ENCODE results near the gene INSYN2B. TPM values are rescaled to one million over a fixed set of nuclear protein-coding genes. Genes with fewer than 3 reads are reported as not detected.
A peak's percentile ranks its signal among the peaks of the same experiment; 100 is the strongest.

The INSYN2B gene
- total and polyA plus RNA-seq, 2 of the 4 experiments (the other 2 are of a cell fraction): 9.1 to 33.5 TPM

- H3K56ac ChIP-seq (ENCODE audit: extremely low read depth, insufficient read depth, low read length): no peak overlapping the region
- no peaks in the 10 kb centered on the region for H3K27me3 ChIP-seq (ENCODE audit: control insufficient read depth, insufficient read depth, low read length)
- no peaks in the 10 kb centered on the region for H3K9me3 ChIP-seq (ENCODE audit: control insufficient read depth, insufficient read depth, low read length)
- WGBS, 2 experiments (ENCODE audit: extremely low coverage in 2 of 2, insufficient read length in 1 of 2): 67% methylated on average over 1 of the region's 3 CpGs; no CpG with 5 or more reads in 1 of the 2 experiments
- H3K14ac ChIP-seq (replicated peaks; ENCODE audit: low read depth, low read length): peak overlapping the region; percentile 61
- H4K8ac ChIP-seq (ENCODE audit: low read depth in 2 of 2, low read length in 2 of 2): peak overlapping the region in 1 of 2 experiments; percentile 2; a peak in 1 of 4 replicates
- H3K9ac ChIP-seq (ENCODE audit: low read depth, low read length): no peak overlapping the region
- peaks cover 19% of the 10 kb centered on the region for H3K9me1 ChIP-seq (ENCODE audit: insufficient read depth, low read length)
- no peak overlapping the region for H3K4me2 ChIP-seq (ENCODE audit: low read depth, low read length)
- peaks cover 24% of the 10 kb centered on the region for H3K4me1 ChIP-seq (ENCODE audit: control insufficient read depth, insufficient read depth, low read length)
- ChIA-PET CTCF (interaction anchor here (2.6 kb wide), 1 partner anchor 7 kb away, joined by 24 read pairs; the partner anchor contains the start of gene INSYN2B), POLR2A (ENCODE audit: unreplicated experiment) (no interaction called here)
- peak overlapping the region; percentile 52; the same call in 1 of the 2 replicates for H3K4ac ChIP-seq (ENCODE audit: low read depth, low read length)
- in situ Hi-C loops (cut with MboI; ENCODE audit: low sequenced_read_pairs): no loop called here
- no peak for TF ChIP-seq FOS (IDR thresholded peaks at IDR 0.05; ENCODE audit: low read depth, low read length)
- no peak for TF ChIP-seq MAFK (IDR thresholded peaks at IDR 0.05; ENCODE audit: low read depth, low read length)
- TF ChIP-seq RAD21 (IDR thresholded peaks at IDR 0.05; ENCODE audit: low read length): no peak
- no peak for TF ChIP-seq POLR2A (IDR thresholded peaks at IDR 0.05; ENCODE audit: low read depth, low read length)
- TF ChIP-seq BHLHE40 (IDR thresholded peaks at IDR 0.05; ENCODE audit: low read depth, low read length): no peak
- TF ChIP-seq CEBPB (IDR thresholded peaks at IDR 0.05; ENCODE audit: low read depth, low read length): no peak
- TF ChIP-seq NFE2L2 (IDR thresholded peaks at IDR 0.05; ENCODE audit: low read depth, low read length): no peak
- TF ChIP-seq ELK1 (IDR thresholded peaks at IDR 0.05; ENCODE audit: borderline replicate concordance, low read depth, low read length): no peak
- TF ChIP-seq RFX5 (IDR thresholded peaks at IDR 0.05; ENCODE audit: low read depth, low read length): no peak
- TF ChIP-seq MXI1 (IDR thresholded peaks at IDR 0.05; ENCODE audit: borderline replicate concordance, low read depth, low read length): no peak
- TF ChIP-seq MAZ (IDR thresholded peaks at IDR 0.05; ENCODE audit: borderline replicate concordance, low read depth, low read length): no peak
- no peak for TF ChIP-seq RCOR1 (IDR thresholded peaks at IDR 0.05; ENCODE audit: insufficient replicate concordance, low read length)
- no peak for TF ChIP-seq CHD1 (IDR thresholded peaks at IDR 0.05; ENCODE audit: low read depth, low read length)
- TF ChIP-seq CTCF (conservative IDR thresholded peaks at IDR 0.05; ENCODE audit: low read depth, low read length): no peak
- TF ChIP-seq USF2 (IDR thresholded peaks at IDR 0.05; ENCODE audit: low read depth, low read length): no peak
- peak overlapping the region; percentile 30 for H2BK120ac ChIP-seq (ENCODE audit: low read depth, low read length)
- no peak overlapping the region; the same call in 2 of the 3 replicates for H2BK15ac ChIP-seq (ENCODE audit: low read depth, low read length)
- BruUV-seq (replicated peaks): no TSS peak
- intact Hi-C loops (cut with micrococcal nuclease): no loop called here
- H3K18ac ChIP-seq (ENCODE audit: low read depth, low read length): peak overlapping the region; percentile 15; the same call in 1 of the 2 replicates
- dilution Hi-C loops (cut with HindIII; ENCODE audit: low sequenced_read_pairs, unreplicated experiment): no loop called here
- no peak overlapping the region for H3K27ac ChIP-seq (ENCODE audit: insufficient read depth, low read length)
- peak overlapping the region; percentile 37; the same call in 1 of the 2 replicates for H2BK20ac ChIP-seq (ENCODE audit: low read depth, low read length)
- H3K36me3 ChIP-seq (ENCODE audit: control insufficient read depth, insufficient read depth, low read length): no peaks in the 10 kb centered on the region
- no peaks in the 10 kb centered on the region for H4K20me1 ChIP-seq (ENCODE audit: insufficient read depth, low read length)
- ATAC-seq (ENCODE audit: low read depth) (no peak), DNase-seq (no peak)
- peak overlapping the region; percentile 17 for H2AK9ac ChIP-seq (replicated peaks; ENCODE audit: low read depth, low read length, poor library complexity)
- no peak overlapping the region for H3K4me3 ChIP-seq (ENCODE audit: insufficient read depth, low read depth, low read length)
- peak overlapping the region; percentile 1 for H2BK5ac ChIP-seq (ENCODE audit: low read depth, low read length, poor library complexity, severe bottlenecking)
- H2AK5ac ChIP-seq (ENCODE audit: low read depth, low read length): peak overlapping the region; percentile 42; the same call in 1 of the 2 replicates
- no peak overlapping the region for H2AFZ ChIP-seq (replicated peaks; ENCODE audit: low read length, poor library complexity)
- H3K23ac ChIP-seq (ENCODE audit: low read depth, low read length): peak overlapping the region; percentile 67; the same call in 1 of the 2 replicates
- peak overlapping the region; percentile 17 for H4K5ac ChIP-seq (ENCODE audit: low read depth, low read length)
- peaks cover 39 to 75% of the 10 kb centered on the region in 2 experiments for H3K79me1 ChIP-seq (ENCODE audit: low read depth in 1 of 2, low read length in 2 of 2)
- H4K91ac ChIP-seq (ENCODE audit: insufficient read depth, low read depth, low read length): peak overlapping the region; percentile 29; the same call in 1 of the 2 replicates
Measured at GRCh38 chr5:169973056-169973455, 7.2 kb downstream of the INSYN2B start.
